Posterior cingulate gyrus (tissue), 11 donors: ENCODE results near the gene COG4.
A peak's percentile ranks its signal among the peaks of the same experiment; 100 is the strongest.

Experiments used
- DNase-seq, 10 donors: peaks; one replicate each; pipeline versions ENCODE4 v3.0.0 to v3.0.0-alpha.2; 2020 to 2021; ENCODE audit warnings: mixed read lengths in 3 of 10
- intact Hi-C: fragments of 100-400 bp; cut with DNase I; formaldehyde crosslinking; loops from one replicate; pipeline ENCODE4 v1.15.1; 2023

Gene COG4

DNA sequence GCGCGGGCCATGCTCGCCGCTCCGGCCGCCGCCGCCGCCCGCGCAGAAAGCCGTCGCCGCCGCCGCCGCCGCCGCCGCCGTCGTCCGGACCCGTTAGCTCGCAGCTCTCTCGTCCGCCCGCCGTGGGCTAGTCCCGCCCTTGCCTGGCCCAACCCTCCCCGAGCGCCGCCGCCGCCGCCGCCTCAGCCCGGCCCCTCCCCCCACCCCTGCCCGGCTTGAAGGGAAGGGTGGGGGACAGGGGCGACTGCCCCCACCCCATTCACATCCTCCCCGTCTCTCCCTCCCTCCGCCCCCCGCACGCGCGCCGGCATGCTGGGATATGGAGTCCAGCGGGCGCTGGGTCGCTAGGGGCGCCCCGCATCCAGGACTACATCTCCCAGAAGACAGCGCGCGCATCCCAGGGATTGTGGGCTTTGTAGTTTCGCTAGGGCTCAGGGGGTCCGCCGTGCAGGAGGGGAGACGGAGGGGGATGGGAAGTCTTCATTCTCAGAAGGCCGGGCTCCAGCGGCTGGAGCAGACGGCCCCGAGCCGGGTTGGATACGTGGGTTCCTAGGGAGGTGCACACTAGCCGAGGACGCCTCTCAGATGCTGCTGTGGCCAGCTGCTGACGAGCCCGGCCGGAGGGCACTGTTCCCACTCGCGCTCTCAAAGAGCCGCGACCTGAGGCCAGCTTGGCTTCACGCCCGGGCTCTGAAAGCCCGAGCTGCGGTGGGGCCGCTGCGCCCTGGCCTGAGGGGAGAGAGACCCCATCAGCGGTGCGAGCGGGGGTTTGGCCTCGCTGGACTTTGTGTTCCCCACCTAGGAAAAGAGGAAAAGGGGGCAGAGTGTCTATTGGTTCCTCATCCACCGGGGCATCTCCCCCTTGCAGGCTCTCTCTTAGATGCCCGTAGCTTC lies 84.1 kb downstream of the COG4 start, which contains the start of gene ST3GAL2:
ST3GAL2 (minus strand) TSS at position 132 of the 894 bp plus-strand sequence. CDS start 40,570 bp downstream, outside the sequence.
- peak; percentile 92 to 99 (median 96) for DNase-seq
- intact Hi-C loops = loop anchor here (2.0 kb wide), 2 partner anchors 16 to 58 kb away; partner anchors contain the start of gene FCSK

DNA sequence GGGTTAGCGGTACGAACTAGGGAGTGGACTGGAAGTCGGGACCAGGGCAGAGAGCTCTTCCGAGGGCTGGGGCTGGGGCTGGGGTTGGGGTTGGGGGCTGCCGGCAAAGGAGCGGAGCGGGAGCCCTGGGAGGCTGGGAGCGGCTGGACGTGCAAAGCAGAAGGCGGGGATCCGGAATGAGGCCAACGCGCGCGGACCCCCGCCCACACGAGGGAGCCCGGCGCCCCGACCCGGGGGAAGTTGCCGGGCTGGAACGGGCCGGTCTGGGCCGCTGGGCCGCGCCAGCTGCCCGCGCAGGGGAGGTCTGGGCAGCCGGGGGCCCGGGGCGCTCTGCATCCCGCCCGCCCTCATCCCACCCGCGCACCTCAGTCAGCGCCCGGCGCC lies 84.8 kb downstream of the COG4 start:
- DNase-seq = peak in 3 of 10 donors; percentile 78 to 88 (median 81)
- intact Hi-C loops = loop anchor here (2.0 kb wide), 2 partner anchors 16 to 58 kb away; partner anchors contain the start of gene FCSK

DNA sequence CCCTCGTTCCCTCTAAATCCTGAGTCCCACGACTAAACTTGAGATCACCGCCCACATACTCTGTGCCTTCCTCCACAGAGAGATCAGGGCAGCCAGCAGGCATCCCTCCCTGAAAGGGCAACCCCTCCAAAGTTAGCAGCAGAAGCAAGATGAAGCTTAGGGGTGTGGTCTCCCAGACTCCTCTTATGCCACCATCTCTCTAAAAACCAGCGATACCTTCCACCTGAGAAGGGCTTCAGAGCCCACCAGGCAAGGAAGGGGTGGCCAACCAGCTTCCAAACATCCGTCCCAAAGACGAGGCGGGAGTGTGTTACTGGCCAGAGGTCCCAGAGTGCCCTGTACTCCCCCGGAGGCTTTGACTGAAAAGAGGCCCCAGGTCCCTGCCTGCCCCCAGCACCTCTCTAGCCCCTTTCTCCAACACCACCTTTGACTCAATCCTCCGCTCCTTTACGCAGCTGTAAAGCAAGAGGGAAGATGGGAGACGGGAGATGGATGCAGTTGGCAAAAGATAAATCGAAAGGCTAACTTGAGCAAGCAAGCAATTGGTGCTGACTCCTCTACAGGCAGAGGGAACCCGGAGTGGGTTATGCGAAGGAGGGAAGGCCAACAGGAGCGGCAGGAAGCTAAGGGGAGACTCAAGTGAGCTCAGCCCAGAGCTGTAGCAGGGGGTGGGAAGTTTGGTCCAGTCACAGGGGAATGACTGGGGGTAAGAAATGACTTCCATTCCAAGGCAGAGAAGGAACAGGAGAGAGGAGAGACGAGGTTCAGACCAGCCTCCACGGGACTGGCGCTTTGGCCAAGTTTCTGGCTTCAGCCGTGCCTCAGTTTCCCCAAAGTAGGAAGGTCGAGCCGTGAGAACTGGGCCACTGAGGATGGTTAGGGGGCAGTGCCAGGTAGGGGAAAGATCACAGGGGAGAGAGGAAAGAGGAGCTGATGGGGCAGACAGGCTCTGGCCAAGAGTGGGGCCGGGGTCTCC lies 85.5 kb downstream of the COG4 start:
- intact Hi-C loops = loop anchor here (2.0 kb wide), 2 partner anchors 17 to 57 kb away; partner anchors contain the start of gene FCSK
- peak in 1 of 10 donors; percentile 76 for DNase-seq

DNA sequence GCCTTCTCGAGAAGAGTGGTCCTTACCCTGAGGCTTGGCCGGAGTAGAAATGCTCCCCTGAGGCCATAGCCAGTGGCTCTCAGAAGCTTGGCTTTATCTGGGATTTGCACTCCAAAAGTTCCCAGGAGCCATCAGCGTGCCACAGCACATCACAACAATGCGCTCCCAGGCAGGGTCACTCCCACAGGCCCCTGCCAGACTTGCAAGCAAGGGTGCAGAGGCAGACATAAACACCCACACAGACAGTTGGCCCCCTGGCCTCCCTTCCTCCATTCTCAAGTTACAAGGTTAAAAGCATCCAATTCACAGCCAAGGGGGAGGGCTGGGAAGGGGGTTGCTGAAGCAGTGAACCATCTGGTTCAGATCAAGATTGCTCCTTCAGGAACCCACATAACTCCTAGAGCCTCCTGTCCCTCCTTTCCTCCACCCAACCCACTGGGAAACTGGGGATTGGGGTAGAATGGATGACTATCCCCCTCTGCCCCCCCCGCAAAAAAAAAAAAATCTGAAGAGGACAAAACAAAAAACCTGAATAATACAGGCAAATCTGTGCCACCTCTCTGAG lies 86.3 kb downstream of the COG4 start:
- peak in 1 of 10 donors; percentile 72 for DNase-seq

DNA sequence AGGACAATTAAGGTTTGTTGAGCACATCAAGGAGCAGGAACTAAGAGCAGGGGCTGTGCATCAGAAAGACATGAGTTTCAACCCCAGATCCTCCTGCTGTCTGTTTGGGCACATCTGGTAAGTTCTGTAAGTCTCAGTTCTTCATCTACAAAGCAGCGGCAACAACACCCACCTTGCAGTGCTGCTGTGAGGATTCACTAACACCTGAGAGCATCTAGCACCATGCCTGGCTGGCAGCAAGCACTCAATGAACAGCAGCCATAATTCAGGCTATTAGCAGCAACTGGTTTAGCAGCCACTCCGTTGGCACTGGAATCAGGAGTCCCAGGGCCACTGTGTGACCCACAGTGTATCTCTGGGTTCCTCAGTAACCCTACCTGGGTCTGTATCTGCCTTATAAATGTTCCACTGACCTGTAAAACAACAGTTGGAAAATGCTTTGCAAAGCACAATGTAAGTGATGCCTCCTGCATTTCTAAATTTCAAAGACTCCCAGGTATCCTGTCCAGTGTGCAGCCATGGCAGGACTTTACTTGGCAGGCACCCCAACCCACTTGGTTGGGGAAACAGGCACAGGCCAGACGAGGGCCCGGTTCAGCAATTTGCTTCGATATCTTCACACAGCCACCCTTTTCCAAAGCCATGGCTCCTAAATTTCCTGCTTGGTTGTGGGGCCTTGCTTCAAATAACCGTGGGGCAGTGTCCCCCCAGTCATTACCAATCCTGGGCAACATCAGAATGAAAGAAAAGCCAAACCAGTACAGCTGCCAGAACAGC lies 88.7 kb downstream of the COG4 start:
- intact Hi-C loops = no loop called here
- peak in 1 of 10 donors; percentile 41 for DNase-seq

More for the DNA sequence above, 86.3 kb downstream of the COG4 start:
- intact Hi-C loops = no loop called here

DNA sequence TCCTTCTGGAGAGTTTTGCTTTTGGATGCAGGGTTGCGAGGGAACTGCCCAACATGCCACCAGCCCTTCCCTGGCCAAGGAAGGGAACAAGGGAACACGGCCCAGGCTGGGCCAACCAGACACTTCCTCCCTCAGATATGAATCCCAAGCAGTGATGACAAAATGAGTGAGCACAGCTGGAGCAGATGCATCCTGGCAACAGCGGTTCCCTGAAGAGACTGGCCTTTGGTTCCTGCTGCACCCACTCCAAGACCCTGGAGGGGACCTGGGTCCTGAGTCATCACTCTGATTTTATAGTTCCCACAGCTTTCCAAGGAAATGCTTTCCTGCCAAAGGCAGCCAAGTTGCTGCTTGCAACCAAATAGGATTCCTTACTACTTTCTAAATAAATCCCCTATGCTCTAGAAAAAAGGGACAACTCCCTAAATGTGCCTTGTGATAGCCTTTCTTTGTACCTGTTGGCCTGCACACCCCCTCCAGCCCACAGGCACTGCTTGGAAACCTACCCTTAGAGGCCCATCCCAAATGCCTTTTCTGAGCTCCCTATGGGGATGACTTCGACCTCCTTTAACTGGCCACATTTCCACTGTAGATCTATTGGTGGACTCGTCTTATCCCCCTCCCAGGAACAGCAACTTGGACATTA lies 89.8 kb downstream of the COG4 start:
- peak in 1 of 10 donors; percentile 67 for DNase-seq
- intact Hi-C loops = no loop called here

DNA sequence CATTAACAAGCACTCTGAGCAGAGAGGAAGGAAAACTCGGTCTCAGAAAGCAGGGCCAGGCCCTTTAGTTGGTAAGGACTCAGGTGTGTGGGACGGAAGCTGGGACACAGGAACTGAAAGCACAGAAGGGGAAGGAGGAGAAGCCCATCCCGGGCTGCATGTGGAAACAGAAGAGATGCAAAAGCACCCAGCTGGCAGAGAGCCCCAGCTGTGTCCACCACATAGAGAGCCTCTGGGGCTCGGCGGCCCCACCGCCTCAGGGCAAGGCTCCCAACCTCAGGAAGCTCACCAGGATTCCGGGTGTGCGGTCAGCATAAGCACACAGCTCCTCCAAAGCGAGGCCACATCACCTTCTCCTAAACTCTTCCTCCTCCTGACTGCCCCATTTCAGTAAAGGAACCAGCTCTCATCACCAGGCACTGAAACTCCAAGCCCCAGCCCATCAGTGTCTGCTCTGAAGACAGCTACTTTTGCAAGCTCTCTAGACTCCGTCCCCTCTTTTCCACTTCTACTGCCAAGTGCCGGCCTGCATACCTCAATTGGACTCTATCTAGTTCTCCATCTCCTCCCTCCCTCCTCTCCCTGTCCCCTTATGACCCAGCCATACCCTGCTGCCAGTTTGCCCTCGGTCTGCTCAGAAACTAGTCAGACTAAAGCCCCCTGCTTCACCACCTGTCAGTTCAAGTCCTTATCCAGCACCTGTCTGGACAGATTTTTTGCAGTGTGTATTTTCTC lies 90.5 kb downstream of the COG4 start:
- DNase-seq = peak in 1 of 10 donors; percentile 54
- intact Hi-C loops = no loop called here

DNA sequence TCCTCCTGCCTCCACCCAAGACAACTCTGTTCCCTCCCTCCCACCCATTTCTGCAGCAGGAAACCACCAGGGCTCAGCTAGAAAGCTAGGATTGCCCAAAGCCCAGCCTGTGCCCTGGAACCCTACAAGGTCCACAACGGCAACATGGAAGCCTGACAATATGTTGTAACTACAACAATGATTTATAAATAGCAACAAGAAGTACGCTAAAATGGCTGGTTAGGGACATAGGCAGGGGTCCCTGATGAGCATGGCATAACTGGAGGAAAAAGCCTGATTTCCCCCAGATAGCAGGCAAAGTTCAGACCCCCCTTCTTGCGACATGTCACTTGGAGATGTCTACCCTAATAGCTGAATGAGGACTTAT lies 91.0 kb downstream of the COG4 start:
- DNase-seq = peak in 1 of 10 donors; percentile 0
- intact Hi-C loops = no loop called here

DNA sequence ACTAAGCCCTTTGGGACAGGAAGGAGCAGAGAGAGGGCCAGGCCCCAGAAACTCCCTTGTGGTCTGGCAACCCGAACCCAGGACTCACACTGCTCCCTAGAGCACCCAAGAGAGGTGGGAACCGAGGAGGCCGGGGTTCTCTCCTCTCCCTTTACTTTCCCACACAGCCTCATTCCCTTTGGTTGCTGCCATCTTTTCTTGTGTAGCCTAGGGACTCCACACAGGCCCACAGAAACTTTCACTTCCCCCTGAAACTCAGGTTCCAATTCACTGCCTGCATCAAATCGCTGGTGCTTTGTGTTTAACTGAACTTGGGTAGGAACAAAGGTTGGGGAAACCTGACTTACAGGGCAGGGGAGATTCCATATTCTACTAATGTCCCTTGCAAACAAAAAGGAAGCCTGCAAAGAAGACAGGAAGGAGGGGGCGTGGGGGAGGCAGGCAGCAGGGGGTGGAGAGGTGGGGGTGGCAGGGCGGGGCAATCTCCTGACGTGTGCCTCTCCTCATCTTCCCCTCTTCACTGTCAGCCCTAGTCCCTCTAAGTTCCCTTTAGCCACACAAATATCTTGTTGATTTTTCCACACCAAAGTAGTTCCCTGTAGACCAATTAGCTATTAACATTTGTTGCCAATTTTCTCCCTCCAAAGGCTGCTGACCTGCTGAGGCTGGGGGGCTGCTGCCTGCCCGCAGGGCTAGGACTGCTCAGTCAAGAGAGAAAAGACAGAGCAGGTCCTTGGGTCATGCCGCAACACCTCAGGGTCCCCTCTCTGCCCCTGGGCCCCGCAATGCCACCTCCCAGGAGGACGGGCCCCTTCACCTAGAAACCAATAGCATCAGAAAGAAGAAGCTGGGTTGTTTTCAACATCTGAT lies 92.5 kb downstream of the COG4 start:
- DNase-seq = no peak
- intact Hi-C loops = no loop called here
